GM12801 (cell line): ENCODE data around the gene F2.

Experiments
- TF ChIP-seq, protein P1 (sequence below): IDR thresholded peaks from one replicate; pipeline ENCODE4 v1.5.1; 2011; ENCODE audit warnings: control low read depth; ENCODE audit not compliant: insufficient read length; ENCODE audit errors: extremely low read depth

Gene F2

DNA sequence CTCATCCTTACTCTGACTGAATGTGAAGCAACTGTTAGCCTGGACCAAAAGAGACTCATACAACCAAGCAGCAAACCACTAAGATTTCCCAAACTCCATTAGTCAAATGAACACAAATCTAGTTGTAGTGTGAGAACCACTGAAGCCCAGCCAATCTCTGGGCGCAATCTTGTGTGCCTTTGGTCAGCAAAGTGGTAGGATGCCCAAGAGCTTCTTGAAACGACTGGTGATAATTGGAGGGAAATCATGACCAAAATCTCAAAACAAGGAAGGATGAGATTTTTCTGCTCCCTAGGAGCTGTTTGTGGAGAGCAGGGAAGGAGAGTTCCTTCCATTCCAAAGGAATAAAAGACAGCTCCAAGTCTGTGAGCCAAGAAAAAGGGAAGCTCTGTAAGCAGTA, 24.0 kb downstream of the F2 start:
- TF ChIP-seq, protein P1, sequence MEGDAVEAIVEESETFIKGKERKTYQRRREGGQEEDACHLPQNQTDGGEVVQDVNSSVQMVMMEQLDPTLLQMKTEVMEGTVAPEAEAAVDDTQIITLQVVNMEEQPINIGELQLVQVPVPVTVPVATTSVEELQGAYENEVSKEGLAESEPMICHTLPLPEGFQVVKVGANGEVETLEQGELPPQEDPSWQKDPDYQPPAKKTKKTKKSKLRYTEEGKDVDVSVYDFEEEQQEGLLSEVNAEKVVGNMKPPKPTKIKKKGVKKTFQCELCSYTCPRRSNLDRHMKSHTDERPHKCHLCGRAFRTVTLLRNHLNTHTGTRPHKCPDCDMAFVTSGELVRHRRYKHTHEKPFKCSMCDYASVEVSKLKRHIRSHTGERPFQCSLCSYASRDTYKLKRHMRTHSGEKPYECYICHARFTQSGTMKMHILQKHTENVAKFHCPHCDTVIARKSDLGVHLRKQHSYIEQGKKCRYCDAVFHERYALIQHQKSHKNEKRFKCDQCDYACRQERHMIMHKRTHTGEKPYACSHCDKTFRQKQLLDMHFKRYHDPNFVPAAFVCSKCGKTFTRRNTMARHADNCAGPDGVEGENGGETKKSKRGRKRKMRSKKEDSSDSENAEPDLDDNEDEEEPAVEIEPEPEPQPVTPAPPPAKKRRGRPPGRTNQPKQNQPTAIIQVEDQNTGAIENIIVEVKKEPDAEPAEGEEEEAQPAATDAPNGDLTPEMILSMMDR = no peak

DNA sequence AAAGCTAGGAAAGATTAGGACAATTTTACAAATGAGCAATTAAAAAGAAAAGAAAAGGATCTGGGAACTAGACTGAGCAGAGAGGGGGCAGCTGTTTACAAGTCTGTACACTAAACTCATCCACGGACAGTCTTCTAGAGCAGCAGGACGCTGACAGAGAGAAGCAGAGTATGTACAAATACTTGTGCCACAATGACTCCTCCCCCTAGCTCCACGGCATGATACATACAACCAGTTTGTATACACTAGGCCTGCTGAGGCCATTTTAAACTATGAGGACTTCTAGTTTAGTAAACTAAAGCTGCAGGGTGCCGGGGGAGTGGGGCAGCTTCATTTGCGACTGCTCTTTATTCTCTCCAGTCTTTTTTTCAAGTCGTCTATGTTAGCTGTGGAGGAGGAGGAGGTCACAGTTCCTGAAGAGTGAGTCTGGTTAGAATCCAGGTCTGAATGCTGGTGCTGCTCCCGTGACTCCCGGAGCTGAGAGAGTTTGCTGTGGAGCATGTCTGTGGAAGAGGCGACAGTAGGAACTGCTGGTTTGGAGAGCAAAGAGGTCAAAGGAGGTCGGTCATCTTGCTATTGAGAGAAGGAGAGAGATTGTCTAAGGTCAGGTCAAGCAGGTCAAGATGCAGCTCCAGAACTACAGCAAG, 24.8 kb downstream of the F2 start:
- TF ChIP-seq, protein P1 = no peak

DNA sequence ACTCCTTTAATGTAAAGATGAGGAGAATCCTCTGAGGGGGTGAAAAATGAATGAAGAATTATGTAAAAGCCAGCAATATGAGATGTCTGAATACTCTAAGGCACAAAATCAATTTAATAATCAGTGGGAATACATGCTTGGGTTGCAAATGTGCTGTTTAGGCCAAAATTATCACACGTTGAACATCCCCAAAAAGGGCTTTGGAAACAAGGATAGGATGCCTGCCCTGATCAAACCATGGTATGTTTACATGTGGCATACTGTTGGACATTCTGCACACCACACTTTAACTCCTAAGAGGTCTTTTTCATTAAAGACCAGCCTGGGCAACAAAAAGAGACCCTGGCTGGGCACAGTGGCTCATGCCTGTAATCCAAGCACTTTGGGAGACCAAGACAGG, 26.3 kb downstream of the F2 start:
- TF ChIP-seq, protein P1 = no peak

DNA sequence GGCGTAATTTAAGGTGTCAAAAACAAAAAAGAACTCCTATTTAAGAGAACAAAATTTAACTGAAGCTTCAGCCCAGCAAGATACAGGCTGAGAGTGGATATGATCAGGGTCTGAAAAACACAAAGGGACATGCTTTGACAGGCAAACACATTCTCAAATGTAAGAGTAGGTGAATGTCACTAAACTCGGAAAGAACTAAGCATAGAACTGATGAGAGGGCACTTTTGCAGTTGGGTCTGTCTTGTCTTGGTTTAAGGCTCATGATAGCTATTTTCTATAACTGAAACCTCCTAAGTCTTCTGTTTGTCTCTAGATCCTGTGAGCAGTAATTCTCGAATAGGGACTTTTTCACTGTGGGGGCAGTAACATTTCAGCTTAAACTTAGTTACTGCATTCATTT, 27.0 kb downstream of the F2 start:
- TF ChIP-seq, protein P1 = no peak

- TF ChIP-seq, protein P1 = no peak
These were observed 28.1 kb downstream of the F2 start for GRCh38 chr11:46747150-46747549.

DNA sequence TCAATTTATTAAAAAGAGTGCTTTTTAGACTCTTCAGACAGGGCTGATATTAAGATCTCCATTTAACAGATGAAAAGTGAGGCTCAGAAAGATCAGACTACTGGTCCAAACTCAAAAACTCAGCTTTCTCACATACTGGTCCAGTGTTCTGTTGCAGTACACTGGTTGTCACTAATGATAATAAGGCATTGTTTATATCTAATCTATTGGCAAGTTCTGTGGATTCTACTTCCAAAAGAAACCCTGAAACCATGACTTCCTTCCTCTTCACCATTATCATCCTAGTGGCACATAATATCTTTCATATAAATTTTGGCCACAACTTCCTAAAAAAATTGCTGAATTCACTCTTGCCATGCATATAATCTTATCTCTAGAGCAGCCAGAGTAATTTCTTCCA, 36.9 kb downstream of the F2 start:
- TF ChIP-seq, protein P1 = no peak

- TF ChIP-seq, protein P1 = no peak
These were observed 40.2 kb downstream of the F2 start for GRCh38 chr11:46759196-46759595.
